HG03159 (cell line): Measurements from ENCODE around the gene F13B.
"Not testable (repeated sequence)": the region's sequence is repeated elsewhere in the genome, so short reads cannot be mapped to it uniquely, and the experiment has no call there.

Experiments
- ATAC-seq: cut with Tn5 transposase; IDR thresholded peaks from one replicate; pipeline ENCODE4 v1.9.1; 2021; ENCODE audit warnings: mild to moderate bottlenecking, moderate library complexity; ENCODE audit not compliant: unreplicated experiment

The F13B gene, protein sequence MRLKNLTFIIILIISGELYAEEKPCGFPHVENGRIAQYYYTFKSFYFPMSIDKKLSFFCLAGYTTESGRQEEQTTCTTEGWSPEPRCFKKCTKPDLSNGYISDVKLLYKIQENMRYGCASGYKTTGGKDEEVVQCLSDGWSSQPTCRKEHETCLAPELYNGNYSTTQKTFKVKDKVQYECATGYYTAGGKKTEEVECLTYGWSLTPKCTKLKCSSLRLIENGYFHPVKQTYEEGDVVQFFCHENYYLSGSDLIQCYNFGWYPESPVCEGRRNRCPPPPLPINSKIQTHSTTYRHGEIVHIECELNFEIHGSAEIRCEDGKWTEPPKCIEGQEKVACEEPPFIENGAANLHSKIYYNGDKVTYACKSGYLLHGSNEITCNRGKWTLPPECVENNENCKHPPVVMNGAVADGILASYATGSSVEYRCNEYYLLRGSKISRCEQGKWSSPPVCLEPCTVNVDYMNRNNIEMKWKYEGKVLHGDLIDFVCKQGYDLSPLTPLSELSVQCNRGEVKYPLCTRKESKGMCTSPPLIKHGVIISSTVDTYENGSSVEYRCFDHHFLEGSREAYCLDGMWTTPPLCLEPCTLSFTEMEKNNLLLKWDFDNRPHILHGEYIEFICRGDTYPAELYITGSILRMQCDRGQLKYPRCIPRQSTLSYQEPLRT

DNA sequence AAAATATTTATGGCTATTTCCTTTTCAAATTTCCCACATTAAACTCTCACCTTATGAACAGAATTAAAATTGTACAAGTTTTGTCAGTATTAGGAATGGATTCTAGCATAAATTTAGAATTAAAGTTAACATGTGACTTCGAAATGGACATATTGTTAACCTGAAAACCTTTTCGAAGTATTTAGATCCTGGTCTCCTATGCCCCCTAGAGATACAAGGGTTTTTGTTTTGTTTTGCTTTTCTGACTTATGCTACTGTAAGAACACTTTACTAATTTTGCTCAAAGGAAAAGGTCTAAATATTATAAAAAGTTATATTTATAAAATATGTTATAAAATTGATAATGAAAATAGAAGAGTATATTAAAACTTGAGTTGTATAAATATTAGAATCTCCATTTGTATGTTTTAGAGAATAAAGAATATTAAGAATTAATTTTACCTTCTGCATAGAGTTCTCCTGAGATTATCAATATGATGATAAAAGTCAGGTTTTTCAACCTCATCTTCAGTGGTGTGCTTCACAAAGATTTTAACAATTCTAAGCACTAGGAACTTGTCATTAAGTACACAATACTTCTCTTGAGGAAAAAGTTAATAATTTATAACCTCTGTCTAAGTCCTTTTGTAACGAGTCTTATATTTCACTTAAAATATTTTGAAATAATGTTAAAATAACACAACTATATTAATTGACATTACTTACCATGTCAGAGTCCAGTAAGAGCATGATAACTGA is at the start of gene F13B:
F13B (minus strand) TSS at position 542 of the 738 bp plus-strand sequence; CDS start at position 505, 37 bp downstream.
- ATAC-seq: no peak

GRCh38 chr1:197116156-197116555 is 49.1 kb upstream of the F13B start:
- ATAC-seq: no peak

DNA sequence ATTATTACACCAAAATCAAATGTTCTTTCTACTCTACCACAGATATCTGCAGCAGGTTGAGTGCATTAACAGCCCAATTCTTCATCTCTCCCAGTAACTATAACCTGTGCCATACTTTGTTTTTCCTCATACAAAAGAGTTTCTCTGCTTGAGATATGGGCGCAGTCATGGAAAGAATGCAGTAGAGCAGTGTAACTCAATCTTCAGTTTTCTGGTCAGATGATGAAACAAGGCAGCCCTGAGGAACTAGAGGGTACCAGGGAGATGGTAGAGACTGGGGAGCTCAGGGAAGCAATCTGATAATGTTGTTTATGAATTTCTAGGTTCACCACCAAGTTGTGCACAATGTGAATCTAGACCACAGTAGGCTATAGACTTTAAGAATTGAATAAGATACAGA is 39.8 kb upstream of the F13B start:
- no peak for ATAC-seq

DNA sequence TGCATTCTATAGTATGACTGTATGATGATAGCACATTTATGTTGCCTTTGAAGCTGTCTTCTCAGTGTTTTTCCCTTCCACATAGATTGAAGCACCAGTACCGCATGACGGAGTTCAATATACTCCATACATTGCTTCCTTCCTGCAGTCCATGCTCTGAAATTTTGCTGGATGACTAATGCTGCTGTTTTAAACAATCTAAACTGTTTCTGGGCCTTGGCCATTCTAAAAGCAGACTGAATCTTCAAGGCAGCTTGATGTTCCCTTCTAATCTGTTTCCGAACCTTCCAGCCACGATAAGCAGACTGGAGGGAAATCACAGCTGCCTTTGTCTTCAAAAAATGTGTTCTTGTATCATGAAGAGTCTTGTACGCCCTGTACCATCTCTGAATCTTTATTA is 36.2 kb upstream of the F13B start:
- ATAC-seq: no peak

DNA sequence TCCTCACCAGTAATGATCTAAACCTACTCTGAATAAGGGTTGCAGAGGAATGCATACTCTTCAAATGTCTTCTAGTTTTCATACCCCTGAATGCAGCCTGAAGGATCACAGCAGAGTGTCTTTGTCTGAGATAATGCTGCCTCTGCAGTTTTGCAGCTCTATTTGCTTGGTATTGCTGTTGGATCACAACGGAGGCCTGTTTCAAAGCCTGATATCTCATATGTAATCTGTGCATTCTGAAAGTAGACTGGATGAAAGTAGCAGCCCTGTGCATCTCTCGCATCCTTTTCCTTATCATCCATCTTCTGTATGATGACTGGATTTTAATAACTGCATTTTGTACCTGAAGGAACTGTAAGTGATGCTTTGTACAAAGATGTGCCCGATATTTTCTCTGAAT is 34.9 kb upstream of the F13B start:
- no peak for ATAC-seq

DNA sequence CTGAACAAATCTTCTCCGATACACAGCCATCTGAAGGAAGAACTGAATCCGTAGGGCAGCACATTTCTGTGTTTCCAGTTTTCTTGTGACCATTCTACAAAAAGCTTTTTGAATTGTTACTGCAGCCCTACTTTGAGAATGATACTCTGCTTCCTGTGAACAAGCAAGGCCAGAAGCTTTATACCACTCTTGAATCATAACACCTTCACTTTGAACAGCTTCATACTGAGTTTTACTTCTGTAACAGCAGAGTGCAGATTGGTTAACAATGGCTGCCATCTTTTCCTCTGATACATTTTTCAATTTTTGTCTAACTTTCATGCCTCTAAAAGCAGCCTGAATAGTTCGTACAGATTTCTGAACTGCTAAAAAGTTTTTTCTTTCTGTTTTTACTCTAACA is 33.6 kb upstream of the F13B start:
- no peak for ATAC-seq

DNA sequence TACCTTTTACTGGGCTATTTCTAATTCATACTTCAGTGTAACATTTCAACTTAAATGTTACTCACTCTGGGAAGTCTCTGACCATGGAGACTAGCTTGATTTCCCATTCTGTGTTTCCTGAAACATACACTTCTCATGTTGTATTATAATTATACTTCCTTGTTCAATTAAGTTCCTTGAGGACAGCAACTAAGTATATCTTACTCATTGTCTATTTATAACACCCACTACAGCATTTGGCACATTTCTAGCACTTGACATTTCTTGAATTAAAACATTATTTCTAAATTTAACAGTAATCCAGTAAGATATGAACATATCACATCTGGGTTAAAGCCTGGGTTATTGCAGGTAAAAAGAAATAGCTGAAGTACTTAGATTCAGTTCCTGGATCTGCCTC is 32.4 kb upstream of the F13B start:
- ATAC-seq: no peak

- ATAC-seq: not testable (repeated sequence)
Measured at GRCh38 chr1:197096971-197097370, 29.9 kb upstream of the F13B start.

GRCh38 chr1:197096137-197096536 is 29.1 kb upstream of the F13B start:
- no peak for ATAC-seq

- no peak for ATAC-seq
Measured at GRCh38 chr1:197093226-197093885, 26.3 kb upstream of the F13B start.

- ATAC-seq: no peak
Measured at GRCh38 chr1:197092491-197093023, 25.5 kb upstream of the F13B start.

DNA sequence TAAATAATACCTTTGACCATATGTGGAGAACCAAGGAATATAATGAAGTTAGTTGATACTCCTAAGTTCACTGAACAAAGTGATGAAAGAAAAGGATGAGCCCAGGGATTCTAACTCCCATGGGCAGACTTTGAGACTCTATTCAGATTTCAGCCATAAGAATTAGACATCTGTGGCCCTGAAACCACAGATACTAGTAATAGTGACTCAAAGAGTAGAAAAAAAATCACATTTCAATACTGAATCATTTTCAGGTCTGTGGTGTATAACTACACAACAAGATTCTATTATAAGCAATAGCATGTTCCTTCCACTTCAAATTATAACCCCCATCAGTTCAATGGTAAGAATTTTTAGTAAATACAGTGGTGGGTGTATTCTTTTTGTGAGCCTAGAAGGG is 16.4 kb upstream of the F13B start:
- no peak for ATAC-seq

GRCh38 chr1:197081117-197081753 is 14.2 kb upstream of the F13B start:
- no peak for ATAC-seq

DNA sequence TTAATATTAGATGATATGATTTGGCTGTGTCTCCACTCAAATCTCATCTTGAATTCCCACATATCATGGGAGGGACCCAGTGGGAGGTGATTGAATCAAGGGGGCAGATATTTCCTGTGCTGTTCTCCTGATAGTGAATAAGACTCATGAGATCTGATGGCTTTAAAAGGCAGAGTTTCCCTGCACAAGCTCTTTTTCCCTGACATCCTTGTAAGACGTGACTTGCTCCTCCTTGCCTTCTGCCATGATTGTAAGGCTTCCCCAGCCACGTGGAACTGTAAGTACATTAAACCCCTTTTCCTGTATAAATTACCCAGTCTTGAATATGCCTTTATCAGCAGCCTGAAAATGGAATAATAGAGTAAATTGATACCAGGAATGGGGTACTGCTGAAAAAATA is 13.3 kb upstream of the F13B start:
- no peak for ATAC-seq

DNA sequence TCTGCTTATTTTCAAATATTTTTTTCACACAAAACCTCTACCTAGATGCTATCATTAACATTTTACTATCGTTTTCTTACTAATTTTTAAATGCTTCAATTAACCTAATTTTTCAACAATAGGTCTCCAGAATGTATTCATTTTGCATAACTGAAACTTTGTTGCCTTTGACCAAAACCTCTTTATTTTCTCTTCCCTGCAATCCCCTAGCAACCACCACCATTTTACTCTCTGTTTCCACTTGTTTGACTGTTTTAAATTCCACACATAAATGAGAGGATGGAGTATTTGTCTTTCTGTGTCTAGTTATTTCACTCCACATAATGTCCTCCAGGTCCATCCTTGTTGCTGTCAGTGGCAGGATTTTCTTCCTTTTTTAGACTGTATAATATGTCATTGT is 9.5 kb upstream of the F13B start:
- ATAC-seq: peak; percentile 57

DNA sequence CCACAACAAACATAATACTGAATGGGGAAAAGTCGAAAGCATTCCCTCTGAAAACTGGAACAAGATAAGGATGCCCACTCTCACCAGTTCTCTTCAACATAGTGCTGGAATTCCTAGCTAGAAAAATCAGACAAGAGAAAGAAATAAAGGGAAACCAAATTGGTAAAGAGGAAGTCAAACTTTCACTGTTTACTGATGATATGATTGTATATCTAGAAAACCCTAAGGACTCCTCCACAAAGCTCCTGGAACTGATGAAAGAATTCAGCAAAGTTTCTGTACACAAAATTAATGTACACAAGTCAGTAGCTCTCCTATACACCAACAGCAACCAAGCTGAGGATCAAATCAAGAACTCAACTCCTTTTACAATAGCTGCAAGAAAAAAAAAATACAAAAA is 6.9 kb upstream of the F13B start:
- ATAC-seq: no peak

DNA sequence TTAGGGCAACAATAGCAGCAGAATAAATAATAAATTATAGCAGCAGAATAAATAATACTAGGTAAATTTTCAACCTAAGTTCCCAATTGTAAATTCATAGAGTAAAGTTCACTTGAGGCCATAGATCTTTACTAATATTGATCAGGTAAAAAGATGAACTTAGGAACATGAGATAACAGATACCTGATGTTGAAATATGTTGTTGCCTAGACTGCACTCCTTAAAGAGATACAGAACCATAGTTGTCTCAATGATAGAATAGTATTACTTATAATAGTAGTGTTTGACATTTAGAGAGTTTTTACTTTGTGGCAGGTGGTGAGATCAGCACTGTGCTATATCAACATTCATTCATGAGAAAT is 378 bp upstream of the F13B start:
- ATAC-seq: no peak

GRCh38 chr1:197066277-197066676 is 783 bp downstream of the F13B start:
- no peak for ATAC-seq

GRCh38 chr1:197065559-197065958 is 1.5 kb downstream of the F13B start:
- no peak for ATAC-seq

GRCh38 chr1:197063212-197063611 is 3.8 kb downstream of the F13B start:
- peak; percentile 18 for ATAC-seq

- ATAC-seq: peak; percentile 91
Measured at GRCh38 chr1:197062692-197063091, 4.4 kb downstream of the F13B start.
